Breast epithelium (tissue), 4 donors: ENCODE measurements around the gene ANK2. TPM values are rescaled to one million over a fixed set of nuclear protein-coding genes. Genes with fewer than 3 reads are reported as not detected.
A peak's percentile ranks its signal among the peaks of the same experiment; 100 is the strongest.
"Not testable (repeated sequence)": the region's sequence is repeated elsewhere in the genome, so short reads cannot be mapped to it uniquely, and the experiment has no call there.

ENCODE experiments used
- DNase-seq, 2 donors: peaks; one replicate each; pipeline ENCODE4 v3.0.0-alpha.2; 2019; ENCODE audit warnings: low spot score in 2 of 2
- H3K27ac ChIP-seq, 2 donors: fragments of 200-600 bp; sonication (generic) in 1 of 2; one replicate each; pipeline ENCODE4 v1.5.1; 2016 to 2019; ENCODE audit warnings: mild to moderate bottlenecking in 1 of 2
- H3K27me3 ChIP-seq, 2 donors: fragments of 200-600 bp; sonication (generic) in 1 of 2; one replicate each; pipeline versions ENCODE4 v1.5.1 to v1.6.0; 2017 to 2019; ENCODE audit warnings: control low read depth in 1 of 2, mild to moderate bottlenecking in 1 of 2
- H3K36me3 ChIP-seq: fragments of 200-600 bp; one replicate; pipeline ENCODE4 v1.5.1; 2019
- H3K4me1 ChIP-seq, 2 donors: fragments of 200-600 bp; sonication (generic); one replicate each; pipeline ENCODE4 v1.5.1; 2016 to 2019; ENCODE audit warnings: control low read depth in 1 of 2
- H3K4me3 ChIP-seq, 3 donors: fragments of 200-600 bp; sonication (generic); 1 replicate in 2 of 3; 2 replicates in 1 of 3; pipeline ENCODE4 v1.5.1; 2016 to 2019; ENCODE audit warnings: mild to moderate bottlenecking in 3 of 3, moderate library complexity in 2 of 3
- H3K9me3 ChIP-seq, 2 donors: fragments of 200-600 bp; sonication (generic) in 1 of 2; one replicate each; pipeline ENCODE4 v1.5.1; 2016 to 2019; ENCODE audit warnings: control low read depth in 1 of 2
- POLR2A ChIP-seq: fragments of 450-650 bp; IDR thresholded peaks from one replicate; pipeline ENCODE4 v1.6.1; 2016; ENCODE audit warnings: antibody characterized with exemption, mild to moderate bottlenecking, moderate library complexity
- POLR2AphosphoS5 ChIP-seq, 3 donors: sonication (generic); formaldehyde crosslinking; IDR thresholded peaks; one replicate each; pipeline ENCODE4 v1.6.1; 2017; ENCODE audit warnings: antibody characterized with exemption in 3 of 3
- intact Hi-C: fragments of 100-400 bp; cut with DNase I; formaldehyde crosslinking; loops from one replicate; pipeline ENCODE4 v1.15.1; 2023; ENCODE audit warnings: low total_unique reads
- total RNA-seq, 3 donors: library from RNA; depleted of rRNA; stranded (reverse); fragments of >200 nt; gene quantifications; one replicate each; pipeline ENCODE4 v1.1.0, GENCODE V29; 2016
- TF ChIP-seq, protein P1 (sequence below), 3 donors: fragments of 450-650 bp; IDR thresholded peaks; one replicate each; pipeline ENCODE4 v1.5.1; 2016 to 2017; ENCODE audit warnings: antibody characterized with exemption in 3 of 3, mild to moderate bottlenecking in 3 of 3, moderate library complexity in 3 of 3

The ANK2 gene
- total RNA-seq, 3 donors from 2014 or later, result 22.0 to 145 (median 36.7) TPM

DNA sequence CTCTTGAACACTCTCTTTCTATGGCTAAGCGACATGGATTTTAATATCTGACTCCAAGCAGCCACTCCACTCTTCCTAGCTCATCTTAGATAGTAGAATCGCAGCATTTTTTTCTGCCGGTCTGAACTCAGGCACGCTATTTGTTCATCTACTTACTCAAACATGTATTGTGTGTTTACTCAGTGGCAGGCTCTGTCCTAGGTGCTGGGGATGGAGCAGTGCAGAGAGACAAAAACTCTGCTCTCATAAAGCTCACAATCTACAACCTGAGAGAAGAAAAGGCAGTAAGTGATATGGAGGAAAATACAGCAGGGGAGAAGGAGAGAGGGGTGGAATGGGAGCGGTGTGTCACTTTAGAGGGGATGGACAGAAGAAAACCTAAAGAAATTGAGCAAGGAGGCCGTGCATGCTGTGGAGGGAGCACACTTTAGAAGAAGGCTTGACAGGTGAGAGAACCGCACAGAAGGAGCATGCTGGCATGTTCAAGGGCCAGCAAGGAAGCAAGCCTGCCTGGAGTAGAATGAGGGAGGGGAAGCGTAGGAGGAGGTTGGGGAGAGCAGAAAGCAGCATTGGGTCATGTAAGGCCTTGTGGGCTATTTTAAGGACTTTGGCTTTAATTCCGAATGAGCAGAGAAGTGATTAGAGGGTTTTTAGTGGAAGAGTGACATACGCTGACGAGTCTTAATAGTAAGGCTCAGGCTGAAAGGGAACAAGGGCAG is 132.0 kb downstream of the ANK2 start:
- TF ChIP-seq, protein P1, sequence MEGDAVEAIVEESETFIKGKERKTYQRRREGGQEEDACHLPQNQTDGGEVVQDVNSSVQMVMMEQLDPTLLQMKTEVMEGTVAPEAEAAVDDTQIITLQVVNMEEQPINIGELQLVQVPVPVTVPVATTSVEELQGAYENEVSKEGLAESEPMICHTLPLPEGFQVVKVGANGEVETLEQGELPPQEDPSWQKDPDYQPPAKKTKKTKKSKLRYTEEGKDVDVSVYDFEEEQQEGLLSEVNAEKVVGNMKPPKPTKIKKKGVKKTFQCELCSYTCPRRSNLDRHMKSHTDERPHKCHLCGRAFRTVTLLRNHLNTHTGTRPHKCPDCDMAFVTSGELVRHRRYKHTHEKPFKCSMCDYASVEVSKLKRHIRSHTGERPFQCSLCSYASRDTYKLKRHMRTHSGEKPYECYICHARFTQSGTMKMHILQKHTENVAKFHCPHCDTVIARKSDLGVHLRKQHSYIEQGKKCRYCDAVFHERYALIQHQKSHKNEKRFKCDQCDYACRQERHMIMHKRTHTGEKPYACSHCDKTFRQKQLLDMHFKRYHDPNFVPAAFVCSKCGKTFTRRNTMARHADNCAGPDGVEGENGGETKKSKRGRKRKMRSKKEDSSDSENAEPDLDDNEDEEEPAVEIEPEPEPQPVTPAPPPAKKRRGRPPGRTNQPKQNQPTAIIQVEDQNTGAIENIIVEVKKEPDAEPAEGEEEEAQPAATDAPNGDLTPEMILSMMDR (IDR thresholded peaks at IDR 0.05), result no peak
- TF ChIP-seq POLR2AphosphoS5 (IDR thresholded peaks at IDR 0.05) (no peak), POLR2A (no peak)
- intact Hi-C loops, result no loop called here
- Histone ChIP-seq H3K36me3 (no peaks in the 10 kb centered on the region), H3K27ac (peak overlapping the region in 1 of 2 donors; percentile 25), H3K9me3 (peaks cover 3 to 8% of the 10 kb centered on the region in 2 donors), H3K27me3 (no peaks in the 10 kb centered on the region), H3K4me3 (peak overlapping the region in 1 of 3 donors; percentile 26), H3K4me1 (no peaks in the 10 kb centered on the region)
- no peak for DNase-seq

DNA sequence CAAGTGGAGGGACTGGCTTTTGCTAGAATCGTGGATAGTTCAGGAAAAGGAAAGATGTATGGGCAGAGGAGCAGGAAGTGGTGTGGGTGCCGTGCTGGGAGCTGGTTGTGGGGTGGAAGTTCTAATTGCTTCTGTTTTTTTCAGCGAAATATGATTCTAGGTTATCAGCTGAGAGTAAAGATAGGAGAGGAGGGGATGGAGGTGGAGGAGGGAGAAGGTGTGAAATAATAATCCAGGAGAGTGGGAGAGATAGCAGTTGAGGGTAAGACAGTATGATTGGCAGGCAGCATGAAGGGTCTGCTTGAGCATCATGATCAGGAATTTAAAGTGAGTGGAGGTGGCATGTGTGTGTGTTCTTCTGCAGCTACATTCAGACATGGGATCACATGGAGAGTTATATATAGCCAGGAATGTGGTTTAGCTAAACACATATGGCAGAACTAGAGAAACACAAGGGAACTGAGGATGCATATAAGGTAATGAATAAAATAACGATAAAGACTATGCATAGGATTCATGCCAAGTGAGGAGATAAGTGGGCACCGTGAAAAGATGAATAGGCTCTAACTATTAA is 133.7 kb downstream of the ANK2 start:
- Histone ChIP-seq H3K9me3 (peaks cover 3 to 8% of the 10 kb centered on the region in 2 donors), H3K27ac (no peak overlapping the region), H3K27me3 (no peaks in the 10 kb centered on the region), H3K36me3 (no peaks in the 10 kb centered on the region), H3K4me1 (no peaks in the 10 kb centered on the region), H3K4me3 (no peak overlapping the region)
- intact Hi-C loops, result no loop called here
- TF ChIP-seq POLR2A, result no peak
- TF ChIP-seq, protein P1 (IDR thresholded peaks at IDR 0.05), result no peak
- TF ChIP-seq POLR2AphosphoS5 (IDR thresholded peaks at IDR 0.05), result no peak
- no peak for DNase-seq

DNA sequence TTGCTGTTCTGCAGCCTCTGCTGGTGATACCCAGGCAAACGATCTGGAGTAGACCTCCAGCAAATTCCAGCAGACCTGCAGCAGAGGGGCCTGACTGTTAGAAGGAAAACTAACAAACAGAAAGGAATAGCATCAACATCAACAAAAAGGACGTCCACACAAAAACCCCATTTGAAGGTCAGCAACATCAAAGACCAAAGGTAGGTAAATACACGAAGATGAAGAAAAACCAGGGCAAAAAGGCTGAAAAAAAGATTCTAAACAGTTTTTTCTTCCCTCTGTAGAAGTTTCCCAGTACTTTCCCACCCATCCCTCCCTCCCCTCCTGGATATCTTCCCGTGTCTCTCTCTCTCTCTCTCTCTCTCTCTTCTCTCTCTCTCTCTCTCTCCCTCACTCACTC is 136.8 kb downstream of the ANK2 start:
- H3K4me1 ChIP-seq, H3K27me3 ChIP-seq, DNase-seq, H3K4me3 ChIP-seq, H3K9me3 ChIP-seq, intact Hi-C loops, H3K27ac ChIP-seq, H3K36me3 ChIP-seq: not testable (repeated sequence)

DNA sequence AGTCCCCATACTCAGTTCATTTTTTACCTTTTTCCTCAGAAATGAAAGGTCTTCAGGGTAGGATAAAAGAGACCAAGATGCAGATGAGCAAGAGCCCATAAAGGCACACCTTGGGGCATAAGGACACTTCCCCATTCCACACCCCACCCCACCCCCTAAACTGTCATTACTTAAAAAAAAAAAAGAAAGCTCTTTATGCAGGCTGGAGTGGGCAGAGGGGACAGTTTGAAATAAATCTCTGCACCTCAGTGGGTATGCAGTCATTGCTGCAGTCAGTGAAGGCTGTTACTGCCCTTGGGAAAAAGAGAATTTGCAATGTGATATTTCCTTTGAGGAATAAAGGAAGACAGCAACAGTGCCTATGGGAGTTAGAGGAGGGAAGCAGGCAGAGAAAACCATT is 137.5 kb downstream of the ANK2 start:
- TF ChIP-seq POLR2A (no peak), POLR2AphosphoS5 (IDR thresholded peaks at IDR 0.05) (no peak)
- TF ChIP-seq, protein P1 (IDR thresholded peaks at IDR 0.05), result no peak
- no peaks in the 10 kb centered on the region for H3K27me3 ChIP-seq
- peaks cover 3 to 8% of the 10 kb centered on the region in 2 donors for H3K9me3 ChIP-seq
- no peak overlapping the region for H3K27ac ChIP-seq
- H3K4me3 ChIP-seq, result no peak overlapping the region
- no peaks in the 10 kb centered on the region for H3K36me3 ChIP-seq
- DNase-seq, result no peak
- intact Hi-C loops, result no loop called here
- H3K4me1 ChIP-seq, result no peaks in the 10 kb centered on the region

DNA sequence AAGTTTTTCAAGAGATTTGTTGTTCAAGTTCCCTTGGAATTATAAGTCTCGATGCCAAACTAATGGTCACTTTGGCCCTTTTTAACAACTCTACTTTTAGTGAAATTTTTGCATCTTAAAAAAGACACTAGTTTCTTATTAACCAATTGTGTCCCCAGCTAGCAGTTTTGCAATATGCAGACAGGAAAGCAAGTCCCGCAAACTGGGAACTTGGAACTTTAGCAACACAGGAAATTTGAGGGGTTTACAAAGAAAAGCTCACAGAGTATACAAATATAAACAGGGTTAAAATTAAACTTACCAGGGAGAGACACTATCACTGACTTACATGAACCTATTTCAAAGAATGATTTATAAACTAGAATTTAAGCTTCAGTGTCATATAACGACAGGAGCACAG is 137.9 kb downstream of the ANK2 start:
- no peaks in the 10 kb centered on the region for H3K27me3 ChIP-seq
- TF ChIP-seq POLR2A, result no peak
- TF ChIP-seq, protein P1 (IDR thresholded peaks at IDR 0.05), result no peak
- TF ChIP-seq POLR2AphosphoS5 (IDR thresholded peaks at IDR 0.05), result no peak
- H3K9me3 ChIP-seq, result peaks cover 3 to 8% of the 10 kb centered on the region in 2 donors
- no peaks in the 10 kb centered on the region for H3K4me1 ChIP-seq
- no peak for DNase-seq
- no peaks in the 10 kb centered on the region for H3K36me3 ChIP-seq
- no peak overlapping the region for H3K4me3 ChIP-seq
- intact Hi-C loops, result no loop called here
- H3K27ac ChIP-seq, result no peak overlapping the region
